IPS-15b (cell line): ENCODE results near the gene PFKFB4.

ENCODE experiments used
- H3K27me3 ChIP-seq: one replicate; pipeline ENCODE4 v1.6.1; 2013; ENCODE audit warnings: low read length; ENCODE audit not compliant: control insufficient read depth, insufficient read depth
- H3K36me3 ChIP-seq: one replicate; pipeline ENCODE4 v1.6.1; 2013; ENCODE audit warnings: low read length; ENCODE audit not compliant: control insufficient read depth, insufficient read depth
- H3K4me1 ChIP-seq: one replicate; pipeline ENCODE4 v1.6.1; 2013; ENCODE audit warnings: mild to moderate bottlenecking, low read length; ENCODE audit not compliant: control insufficient read depth, insufficient read depth
- H3K4me3 ChIP-seq: one replicate; pipeline ENCODE4 v1.5.1; 2013; ENCODE audit warnings: low read depth, low read length
- H3K9ac ChIP-seq: one replicate; pipeline ENCODE4 v1.6.1; 2013; ENCODE audit warnings: low read depth, mild to moderate bottlenecking, low read length
- H3K9me3 ChIP-seq: one replicate; pipeline ENCODE4 v1.6.1; 2013; ENCODE audit warnings: mild to moderate bottlenecking, low read length; ENCODE audit not compliant: control insufficient read depth, insufficient read depth

Gene PFKFB4

GRCh38 chr3:48518069-48518468 is 38.5 kb downstream of the PFKFB4 start:
- no peaks in the 10 kb centered on the region for H3K36me3 ChIP-seq
- H3K4me3 ChIP-seq: no peak overlapping the region
- H3K9me3 ChIP-seq: no peaks in the 10 kb centered on the region
- H3K27me3 ChIP-seq: no peaks in the 10 kb centered on the region
- H3K4me1 ChIP-seq: no peaks in the 10 kb centered on the region
- H3K9ac ChIP-seq: no peak overlapping the region

- H3K4me1 ChIP-seq: no peaks in the 10 kb centered on the region
Observed at GRCh38 chr3:48516571-48516970, 40.0 kb downstream of the PFKFB4 start.

DNA sequence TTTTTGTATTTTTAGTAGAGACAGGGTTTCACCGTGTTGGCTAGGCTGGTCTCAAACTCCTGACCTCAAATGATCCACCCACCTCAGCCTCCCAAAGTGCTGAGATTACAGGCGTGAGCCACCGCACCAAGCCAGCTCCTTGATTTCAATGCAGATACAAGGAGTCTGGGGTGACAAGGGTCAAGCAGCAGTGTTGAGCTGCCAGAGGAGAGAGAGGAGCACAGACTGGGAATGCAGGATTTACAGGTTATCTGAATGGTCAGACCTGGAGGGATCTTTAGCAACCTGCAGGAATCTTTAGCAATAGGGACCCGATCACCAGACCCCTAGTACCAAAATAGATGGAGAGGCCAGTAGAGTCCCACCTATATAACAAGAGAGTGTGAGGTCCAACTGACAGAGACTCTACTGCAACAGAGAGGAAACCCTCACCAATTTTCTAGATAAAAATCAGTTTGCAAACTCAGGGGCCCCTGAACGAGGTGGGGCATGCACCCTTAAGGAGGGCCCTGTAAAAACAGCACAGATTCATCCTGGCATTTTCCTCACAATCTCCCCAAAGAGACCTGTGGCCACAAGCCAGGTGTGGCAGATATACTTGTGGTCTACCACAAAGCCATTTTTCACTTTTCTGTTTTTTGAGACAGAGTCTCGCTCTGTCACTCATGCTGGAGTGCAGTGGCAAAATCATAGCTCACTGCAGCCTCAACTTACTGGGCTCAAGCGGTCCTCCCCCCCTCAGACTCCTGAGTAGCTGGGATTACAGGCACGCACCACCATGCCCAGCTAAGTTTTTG is 42.0 kb downstream of the PFKFB4 start:
- H3K4me3 ChIP-seq: no peak overlapping the region
- no peak overlapping the region for H3K9ac ChIP-seq
- H3K27me3 ChIP-seq: no peaks in the 10 kb centered on the region
- no peaks in the 10 kb centered on the region for H3K4me1 ChIP-seq
- no peaks in the 10 kb centered on the region for H3K36me3 ChIP-seq
- H3K9me3 ChIP-seq: no peaks in the 10 kb centered on the region

More at GRCh38 chr3:48516571-48516970, 40.0 kb downstream of the PFKFB4 start:
- no peak overlapping the region for H3K4me3 ChIP-seq
- H3K9me3 ChIP-seq: no peaks in the 10 kb centered on the region
- no peaks in the 10 kb centered on the region for H3K36me3 ChIP-seq
- no peak overlapping the region for H3K9ac ChIP-seq
- H3K27me3 ChIP-seq: no peaks in the 10 kb centered on the region

DNA sequence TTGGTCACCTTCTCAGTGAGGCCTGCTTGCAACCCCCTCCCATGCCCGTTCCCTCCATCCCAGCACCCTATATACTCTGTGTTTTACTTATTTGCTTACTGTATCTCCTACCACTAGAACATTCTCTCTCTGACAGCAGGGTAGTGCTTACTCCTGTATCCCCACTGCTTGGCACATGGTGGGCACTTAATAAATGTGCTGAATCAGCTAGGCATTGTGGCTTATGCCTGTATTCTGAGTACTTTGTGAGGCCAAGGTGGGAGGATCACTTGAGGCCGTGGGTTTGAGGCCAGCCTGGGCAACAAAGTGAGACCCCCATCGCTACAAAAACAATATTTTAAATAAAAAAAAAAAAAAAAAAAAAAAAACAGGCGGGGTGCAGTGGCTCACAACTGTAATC is 45.1 kb downstream of the PFKFB4 start:
- H3K36me3 ChIP-seq: no peaks in the 10 kb centered on the region
- no peak overlapping the region for H3K9ac ChIP-seq
- H3K4me1 ChIP-seq: peaks cover 7% of the 10 kb centered on the region
- no peaks in the 10 kb centered on the region for H3K9me3 ChIP-seq
- no peak overlapping the region for H3K4me3 ChIP-seq
- H3K27me3 ChIP-seq: no peaks in the 10 kb centered on the region

DNA sequence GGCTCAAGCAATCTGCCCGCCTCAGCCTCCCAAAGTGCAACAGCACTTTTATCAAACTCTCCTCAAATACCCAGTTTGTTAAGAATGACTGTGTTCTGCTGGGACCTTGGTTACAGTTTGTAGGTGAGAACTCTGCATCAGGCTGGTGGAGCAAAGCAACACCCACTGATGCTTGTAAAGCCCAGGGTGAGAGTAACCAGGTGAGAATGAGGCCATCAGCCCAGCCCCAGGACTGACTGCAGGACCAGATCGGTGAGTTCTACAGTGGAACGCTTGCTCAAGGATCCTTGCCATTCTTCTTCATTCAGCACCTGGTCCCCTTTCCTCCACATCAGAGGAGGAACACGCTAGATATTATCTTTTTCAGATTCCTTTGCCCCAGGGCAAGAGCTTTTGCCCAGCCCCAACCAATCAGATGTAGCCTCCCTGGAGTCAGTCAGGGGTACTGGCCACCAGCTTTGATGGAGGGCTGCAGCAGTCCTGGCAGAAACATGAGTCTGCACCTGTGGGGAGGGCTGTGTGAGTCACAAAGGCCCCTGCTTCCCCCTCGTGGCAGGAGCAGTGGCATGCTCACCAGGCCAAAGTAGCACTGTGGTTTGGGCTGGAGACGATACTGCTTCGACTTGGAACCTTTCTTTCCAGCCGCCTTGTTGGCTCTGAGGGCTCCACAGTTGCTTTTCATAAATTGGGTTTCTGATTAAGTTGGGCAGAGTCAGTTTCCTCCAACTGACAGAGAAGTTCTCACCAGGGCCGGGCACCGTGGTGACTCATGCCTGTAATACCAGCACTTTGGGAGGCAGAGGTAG is 49.1 kb downstream of the PFKFB4 start:
- no peaks in the 10 kb centered on the region for H3K27me3 ChIP-seq
- no peak overlapping the region for H3K4me3 ChIP-seq
- H3K9ac ChIP-seq: peak overlapping the region; percentile 8
- peaks cover 14% of the 10 kb centered on the region for H3K4me1 ChIP-seq
- H3K9me3 ChIP-seq: no peaks in the 10 kb centered on the region
- no peaks in the 10 kb centered on the region for H3K36me3 ChIP-seq

- H3K36me3 ChIP-seq: peaks cover 4% of the 10 kb centered on the region
- H3K9me3 ChIP-seq: no peaks in the 10 kb centered on the region
- peaks cover 14% of the 10 kb centered on the region for H3K4me1 ChIP-seq
- H3K9ac ChIP-seq: no peak overlapping the region
- H3K4me3 ChIP-seq: no peak overlapping the region
- H3K27me3 ChIP-seq: no peaks in the 10 kb centered on the region
Observed at GRCh38 chr3:48505968-48506504, 50.6 kb downstream of the PFKFB4 start.

DNA sequence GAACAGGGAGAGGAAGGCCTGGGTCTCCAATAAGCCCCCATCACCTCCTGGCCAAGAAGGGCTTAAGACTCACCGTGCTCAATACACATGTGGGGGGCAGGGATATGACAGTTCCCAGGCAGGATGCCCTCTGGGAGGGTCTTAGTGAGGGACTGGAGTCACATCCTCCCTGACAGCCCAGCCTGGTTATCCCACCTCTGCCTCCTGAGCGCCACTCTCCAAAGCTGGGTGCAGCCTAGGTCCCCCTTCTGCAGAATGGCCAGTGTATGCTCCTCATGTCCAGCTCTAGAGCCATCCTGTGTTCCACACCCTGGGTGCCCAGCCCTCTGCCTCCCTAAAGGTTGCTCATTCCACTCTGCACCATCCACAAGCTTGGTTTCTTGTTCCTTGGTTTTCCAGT is 51.5 kb downstream of the PFKFB4 start:
- H3K36me3 ChIP-seq: peaks cover 9% of the 10 kb centered on the region
- H3K4me1 ChIP-seq: peaks cover 20% of the 10 kb centered on the region
- no peaks in the 10 kb centered on the region for H3K27me3 ChIP-seq
- H3K4me3 ChIP-seq: no peak overlapping the region
- no peaks in the 10 kb centered on the region for H3K9me3 ChIP-seq
- no peak overlapping the region for H3K9ac ChIP-seq

- peaks cover 9% of the 10 kb centered on the region for H3K36me3 ChIP-seq
- H3K27me3 ChIP-seq: no peaks in the 10 kb centered on the region
- H3K4me3 ChIP-seq: peak within 1 kb of the TSS; percentile 65
- peaks cover 20% of the 10 kb centered on the region for H3K4me1 ChIP-seq
- H3K9me3 ChIP-seq: no peaks in the 10 kb centered on the region
- H3K9ac ChIP-seq: peak within 1 kb of the TSS; percentile 51
Observed at GRCh38 chr3:48504051-48504946, 52.3 kb downstream of the PFKFB4 start, which contains the start of gene SHISA5. TSS of gene SHISA5 (minus strand) at chr3:48504174. CDS start at chr3:48504094, 80 bp downstream.

- Histone ChIP-seq H3K4me1 (peaks cover 17% of the 10 kb centered on the region), H3K27me3 (no peaks in the 10 kb centered on the region), H3K36me3 (peaks cover 10% of the 10 kb centered on the region), H3K9ac (peak overlapping the region; percentile 51), H3K9me3 (no peaks in the 10 kb centered on the region), H3K4me3 (peak overlapping the region; percentile 65)
Observed at GRCh38 chr3:48503401-48504050, 53.1 kb downstream of the PFKFB4 start.

GRCh38 chr3:48502728-48503168 is 53.9 kb downstream of the PFKFB4 start:
- peak overlapping the region; percentile 32 for H3K9ac ChIP-seq
- H3K36me3 ChIP-seq: peaks cover 15% of the 10 kb centered on the region
- H3K27me3 ChIP-seq: no peaks in the 10 kb centered on the region
- H3K4me1 ChIP-seq: peaks cover 17% of the 10 kb centered on the region
- H3K9me3 ChIP-seq: no peaks in the 10 kb centered on the region
- peak overlapping the region; percentile 65 for H3K4me3 ChIP-seq
